Endodermal cell (in vitro differentiated cells): ENCODE measurements around the gene PNPLA4. TPM values are rescaled to one million over a fixed set of nuclear protein-coding genes. Genes with fewer than 3 reads are reported as not detected.

ENCODE experiments used
- DNase-seq: peaks from one replicate; pipeline ENCODE4 v3.0.0-alpha.2; 2017
- H3K27ac ChIP-seq: 2 replicates; pipeline ENCODE4 v1.5.1; 2013; ENCODE audit warnings: mild to moderate bottlenecking, low read depth, low read length, moderate library complexity
- H3K27me3 ChIP-seq: 2 replicates; pipeline ENCODE4 v1.6.1; 2013; ENCODE audit warnings: mild to moderate bottlenecking, low read length, moderate library complexity; ENCODE audit not compliant: insufficient read depth, control insufficient read depth, poor library complexity, severe bottlenecking
- H3K36me3 ChIP-seq: 2 replicates; pipeline ENCODE4 v1.7.0; 2013; ENCODE audit warnings: mild to moderate bottlenecking, low read length, moderate library complexity; ENCODE audit not compliant: control insufficient read depth, insufficient read depth
- H3K4me1 ChIP-seq: one replicate; pipeline ENCODE4 v1.7.0; 2013; ENCODE audit warnings: low read length; ENCODE audit not compliant: control insufficient read depth, insufficient read depth
- H3K4me3 ChIP-seq: 2 replicates; pipeline ENCODE4 v1.5.1; 2013; ENCODE audit warnings: mild to moderate bottlenecking, low read length, moderate library complexity
- H3K9ac ChIP-seq: 2 replicates; pipeline ENCODE4 v1.6.1; 2013; ENCODE audit warnings: mild to moderate bottlenecking, low read length, moderate library complexity; ENCODE audit not compliant: poor library complexity, severe bottlenecking; ENCODE audit errors: extremely low read depth
- H3K9me3 ChIP-seq: 2 replicates; pipeline ENCODE4 v1.6.1; 2013; ENCODE audit warnings: mild to moderate bottlenecking, low read length, moderate library complexity; ENCODE audit not compliant: control insufficient read depth
- H3K27ac Mint-ChIP-seq: 2 replicates; pipeline ENCODE4 v1.8.0; 2020; ENCODE audit warnings: mixed read lengths
- H3K27me3 Mint-ChIP-seq: 2 replicates; pipeline ENCODE4 v1.8.0; 2021; ENCODE audit warnings: mild to moderate bottlenecking, mixed read lengths; ENCODE audit not compliant: insufficient read depth
- H3K36me3 Mint-ChIP-seq: 2 replicates; pipeline ENCODE4 v1.8.0; 2020; ENCODE audit warnings: low read depth, mixed read lengths
- H3K4me1 Mint-ChIP-seq: 2 replicates; pipeline ENCODE4 v1.8.0; 2020; ENCODE audit warnings: mixed read lengths
- H3K4me3 Mint-ChIP-seq: 2 replicates; pipeline ENCODE4 v1.8.0; 2020; ENCODE audit warnings: mild to moderate bottlenecking, moderate library complexity, mixed read lengths
- H3K9me3 Mint-ChIP-seq: 2 replicates; pipeline ENCODE4 v1.8.0; 2020; ENCODE audit warnings: mild to moderate bottlenecking, mixed read lengths
- WGBS, 2 experiments: methylation state at CpG; one replicate each; pipeline versions ENCODE4 v1.1.5 to v1.1.7; 2013; ENCODE audit warnings: missing lambda C conversion rate in 2 of 2, mixed read lengths in 1 of 2; ENCODE audit not compliant: insufficient coverage in 1 of 2, insufficient read length in 1 of 2; 5-methylcytosine and 5-hydroxymethylcytosine counted together
- total RNA-seq, 2 donors: library from RNA; stranded (reverse); fragmentation: NEBNext Ultra II Directional in 1 of 2; extraction: Animal tissue kit (Norgen Biotek cat#: 25700) in 1 of 2; gene quantifications; 2 replicates in 1 of 2; 3 replicates in 1 of 2; pipeline ENCODE4 v1.2.1, GENCODE V29; 2021
- TF ChIP-seq, protein P1 (sequence below): fragments of 200-600 bp; sonication (generic); conservative IDR thresholded peaks from 2 replicates; pipeline ENCODE4 v1.5.0; 2021; ENCODE audit warnings: antibody characterized with exemption, mild to moderate bottlenecking

PNPLA4 gene
- total RNA-seq, 2 donors from 2014 or later: 21.8 to 24.4 TPM

DNA sequence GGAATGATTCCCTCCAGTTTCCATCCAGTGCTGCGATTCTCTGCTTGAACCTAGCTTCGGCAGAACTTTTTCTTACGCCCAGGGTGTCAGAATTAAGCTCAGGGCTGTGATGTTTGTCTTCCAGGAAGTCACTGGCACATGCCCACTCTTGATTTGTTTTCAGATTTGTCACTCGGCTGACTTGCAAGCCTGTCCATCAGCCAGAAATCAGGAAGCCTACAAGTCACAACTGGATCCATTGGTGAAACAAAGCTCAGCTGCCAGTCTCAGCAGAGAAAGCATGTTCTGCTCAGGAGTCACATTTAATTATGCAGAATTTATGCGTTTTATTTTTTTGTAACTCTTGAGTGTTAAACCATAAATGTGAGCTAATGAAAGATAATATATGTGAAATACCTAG lies 38.2 kb upstream of the PNPLA4 start:
- Histone ChIP-seq H3K36me3 (no peaks in the 10 kb centered on the region), H3K9me3 (no peaks in the 10 kb centered on the region), H3K9ac (no peak overlapping the region), H3K4me3 (no peak overlapping the region), H3K4me1 (no peaks in the 10 kb centered on the region), H3K27me3 (no peaks in the 10 kb centered on the region), H3K27ac (no peak overlapping the region)
- no peaks in the 10 kb centered on the region for H3K27me3 Mint-ChIP-seq
- DNase-seq: no peak
- TF ChIP-seq, protein P1, sequence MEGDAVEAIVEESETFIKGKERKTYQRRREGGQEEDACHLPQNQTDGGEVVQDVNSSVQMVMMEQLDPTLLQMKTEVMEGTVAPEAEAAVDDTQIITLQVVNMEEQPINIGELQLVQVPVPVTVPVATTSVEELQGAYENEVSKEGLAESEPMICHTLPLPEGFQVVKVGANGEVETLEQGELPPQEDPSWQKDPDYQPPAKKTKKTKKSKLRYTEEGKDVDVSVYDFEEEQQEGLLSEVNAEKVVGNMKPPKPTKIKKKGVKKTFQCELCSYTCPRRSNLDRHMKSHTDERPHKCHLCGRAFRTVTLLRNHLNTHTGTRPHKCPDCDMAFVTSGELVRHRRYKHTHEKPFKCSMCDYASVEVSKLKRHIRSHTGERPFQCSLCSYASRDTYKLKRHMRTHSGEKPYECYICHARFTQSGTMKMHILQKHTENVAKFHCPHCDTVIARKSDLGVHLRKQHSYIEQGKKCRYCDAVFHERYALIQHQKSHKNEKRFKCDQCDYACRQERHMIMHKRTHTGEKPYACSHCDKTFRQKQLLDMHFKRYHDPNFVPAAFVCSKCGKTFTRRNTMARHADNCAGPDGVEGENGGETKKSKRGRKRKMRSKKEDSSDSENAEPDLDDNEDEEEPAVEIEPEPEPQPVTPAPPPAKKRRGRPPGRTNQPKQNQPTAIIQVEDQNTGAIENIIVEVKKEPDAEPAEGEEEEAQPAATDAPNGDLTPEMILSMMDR: no peak
- no peaks in the 10 kb centered on the region for H3K36me3 Mint-ChIP-seq
- H3K9me3 Mint-ChIP-seq: peaks cover 19% of the 10 kb centered on the region
- no peak overlapping the region for H3K4me3 Mint-ChIP-seq
- H3K4me1 Mint-ChIP-seq: peaks cover 15% of the 10 kb centered on the region
- no peak overlapping the region for H3K27ac Mint-ChIP-seq
- WGBS, 2 experiments: 89 to 93% methylated on average over 3 to 5 of the region's 5 CpGs

DNA sequence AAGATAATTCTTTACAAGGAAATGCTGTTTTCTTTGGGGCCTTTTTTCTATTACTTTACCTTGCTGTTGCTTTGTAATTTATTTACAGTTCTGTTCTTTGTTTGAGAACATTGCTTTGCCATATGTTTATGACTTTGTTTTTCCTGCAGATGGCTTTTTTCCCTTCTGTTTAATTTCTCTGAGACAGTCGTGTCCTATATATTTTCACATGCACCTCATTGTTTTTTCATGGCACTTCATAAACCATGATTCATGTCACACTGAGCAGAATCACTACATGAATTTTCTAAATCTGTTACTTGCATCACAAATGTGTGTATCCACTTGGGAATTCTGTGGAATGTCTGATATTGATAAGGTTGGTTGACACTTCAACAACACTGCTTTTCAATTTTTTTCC lies 33.0 kb upstream of the PNPLA4 start:
- no peaks in the 10 kb centered on the region for H3K36me3 ChIP-seq
- Mint-ChIP-seq H3K4me1 (peaks cover 15% of the 10 kb centered on the region), H3K27me3 (peaks cover 7% of the 10 kb centered on the region), H3K4me3 (no peak overlapping the region), H3K36me3 (no peaks in the 10 kb centered on the region), H3K9me3 (peaks cover 24% of the 10 kb centered on the region), H3K27ac (no peak overlapping the region)
- DNase-seq: no peak
- no peak overlapping the region for H3K4me3 ChIP-seq
- TF ChIP-seq, protein P1: no peak
- H3K4me1 ChIP-seq: no peaks in the 10 kb centered on the region
- H3K27me3 ChIP-seq: no peaks in the 10 kb centered on the region
- peaks cover 15% of the 10 kb centered on the region for H3K9me3 ChIP-seq
- H3K9ac ChIP-seq: no peak overlapping the region
- 73% methylated on average over 1 of the region's 1 CpG; no CpG with 5 or more reads in 1 of the 2 experiments for WGBS, 2 experiments
- H3K27ac ChIP-seq: no peak overlapping the region

DNA sequence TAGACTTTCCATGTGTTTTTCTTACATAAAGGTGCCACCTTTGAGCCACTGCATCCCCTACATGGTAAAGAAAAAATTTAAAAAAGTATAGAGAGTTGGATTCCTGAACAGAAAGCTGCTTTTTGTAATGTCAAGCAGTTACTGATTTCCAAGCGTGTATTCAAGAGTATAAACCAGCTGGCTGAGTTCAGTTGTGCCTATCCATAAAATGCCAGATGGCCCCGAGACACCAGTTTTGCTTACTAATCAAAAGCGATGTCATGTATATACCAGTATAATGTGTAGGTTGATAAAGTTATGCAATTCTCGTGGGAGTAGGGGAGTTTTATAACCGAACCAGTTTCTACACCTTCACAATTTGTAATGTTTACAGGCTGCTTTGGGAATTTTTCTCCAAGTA lies 26.2 kb upstream of the PNPLA4 start:
- H3K36me3 ChIP-seq: no peaks in the 10 kb centered on the region
- Mint-ChIP-seq H3K9me3 (peaks cover 24% of the 10 kb centered on the region), H3K4me3 (no peak overlapping the region), H3K27ac (no peak overlapping the region), H3K36me3 (no peaks in the 10 kb centered on the region), H3K4me1 (peaks cover 7% of the 10 kb centered on the region), H3K27me3 (peaks cover 11% of the 10 kb centered on the region)
- 95 to 100% methylated on average over 2 to 3 of the region's 5 CpGs for WGBS, 2 experiments
- no peak overlapping the region for H3K4me3 ChIP-seq
- TF ChIP-seq, protein P1: no peak
- H3K27me3 ChIP-seq: no peaks in the 10 kb centered on the region
- no peak overlapping the region for H3K9ac ChIP-seq
- H3K9me3 ChIP-seq: peaks cover 15% of the 10 kb centered on the region
- no peaks in the 10 kb centered on the region for H3K4me1 ChIP-seq
- no peak for DNase-seq
- no peak overlapping the region for H3K27ac ChIP-seq
